D341Med (cell line): ENCODE data around the gene ARHGAP42.
A peak's percentile ranks its signal among the peaks of the same experiment; 100 is the strongest.

ENCODE experiments used
- DNase-seq: peaks from one replicate; pipeline ENCODE4 v3.0.0; 2012; ENCODE audit warnings: low spot score

Gene ARHGAP42

DNA sequence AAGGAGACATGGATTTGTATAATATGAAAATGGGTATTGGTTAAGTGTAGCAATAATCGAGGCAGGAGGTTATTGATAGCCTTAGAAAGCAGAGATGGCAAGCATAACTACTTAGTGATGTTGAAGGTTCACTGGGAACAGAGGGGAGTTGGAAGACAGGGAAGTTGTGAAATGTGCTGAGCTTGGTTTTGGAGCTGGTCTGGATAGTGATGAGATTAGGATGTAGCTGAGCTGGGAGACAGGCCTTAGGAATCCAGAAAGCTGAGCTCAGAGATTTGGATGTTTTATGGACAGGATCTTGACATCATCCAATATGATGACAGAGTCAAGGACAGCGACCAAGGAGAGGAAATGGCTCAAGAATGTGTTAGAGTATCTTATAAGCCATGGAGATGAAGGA lies 113.1 kb downstream of the ARHGAP42 start:
- no peak for DNase-seq

DNA sequence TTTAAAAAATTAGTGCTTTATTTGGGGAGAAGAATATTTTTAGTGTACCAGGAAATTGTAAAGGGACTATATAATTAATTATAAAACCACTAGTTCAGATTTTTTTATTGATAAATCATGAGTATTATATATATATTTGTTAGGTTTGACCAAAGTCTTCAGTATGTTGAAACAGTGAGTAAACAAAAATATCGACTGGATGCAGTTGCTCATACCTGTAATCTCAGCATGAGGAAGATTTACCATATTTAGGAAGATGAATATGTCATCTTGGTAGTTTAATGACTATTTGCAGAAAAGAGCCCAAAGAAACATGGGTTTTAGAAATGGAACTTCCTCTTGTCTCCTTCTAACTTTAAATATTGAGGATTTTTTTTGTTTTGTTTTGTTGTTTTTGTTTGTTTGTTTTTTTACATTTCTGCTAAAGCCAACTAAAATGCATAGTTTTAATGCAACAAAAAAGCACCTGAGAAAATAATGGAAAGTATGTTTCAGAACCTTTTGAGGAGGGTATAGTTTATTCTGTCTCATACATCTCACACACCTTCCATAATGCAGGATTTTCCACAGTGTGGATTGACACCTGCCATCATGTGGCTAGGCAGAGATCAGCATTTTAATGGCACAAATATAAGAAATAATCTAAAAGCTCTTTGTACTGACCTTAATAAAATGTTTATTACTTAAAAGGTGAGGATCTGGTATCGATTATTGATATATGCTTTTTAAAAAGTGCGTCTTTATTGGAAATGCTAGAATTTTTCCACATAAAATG lies 114.3 kb downstream of the ARHGAP42 start:
- DNase-seq: no peak

- no peak for DNase-seq
Observed at GRCh38 chr11:100805506-100806199, 118.6 kb downstream of the ARHGAP42 start.

- no peak for DNase-seq
Observed at GRCh38 chr11:100806296-100806695, 119.2 kb downstream of the ARHGAP42 start.

- no peak for DNase-seq
Observed at GRCh38 chr11:100808904-100809491, 121.9 kb downstream of the ARHGAP42 start.

- no peak for DNase-seq
Observed at GRCh38 chr11:100810146-100810545, 123.1 kb downstream of the ARHGAP42 start.

DNA sequence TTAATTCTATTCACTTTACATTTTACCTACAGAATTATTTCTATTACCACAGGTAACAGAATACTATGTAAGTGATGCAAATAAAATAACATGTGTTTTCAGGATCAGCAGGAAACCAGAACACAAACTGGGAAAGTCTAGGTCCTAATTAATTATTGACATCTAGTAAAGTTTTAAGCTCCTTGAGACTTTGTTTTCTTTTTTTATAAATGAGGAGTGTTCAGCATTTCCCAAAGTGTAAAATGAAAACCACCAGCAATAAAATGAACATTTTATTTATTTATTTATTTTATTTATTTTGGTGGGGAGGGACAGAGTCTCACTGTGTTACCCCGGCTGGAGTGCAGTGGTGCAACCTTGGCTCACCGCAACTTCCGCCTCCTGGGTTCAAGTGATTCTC lies 123.6 kb downstream of the ARHGAP42 start:
- no peak for DNase-seq

DNA sequence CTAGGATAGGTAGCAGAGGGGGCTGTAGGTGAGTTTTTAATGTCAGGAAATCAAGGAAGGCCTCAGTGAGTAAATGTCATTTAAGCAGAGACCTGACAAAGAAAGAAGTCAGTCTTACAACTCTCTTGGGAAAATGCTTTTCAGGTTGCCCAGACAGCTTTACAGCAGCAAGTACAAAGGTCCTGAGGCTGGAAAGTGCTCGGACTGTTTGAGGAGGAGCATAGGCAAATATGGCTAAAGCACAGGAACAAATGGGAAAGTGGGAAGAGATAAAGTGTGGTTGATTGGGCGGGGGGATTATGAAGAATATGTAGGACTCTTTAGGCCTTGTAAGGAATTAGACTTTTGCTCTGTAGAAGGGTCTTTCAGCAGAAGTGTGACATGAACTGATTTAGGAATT lies 125.4 kb downstream of the ARHGAP42 start:
- no peak for DNase-seq

GRCh38 chr11:100815787-100816330 lies 128.8 kb downstream of the ARHGAP42 start:
- no peak for DNase-seq

DNA sequence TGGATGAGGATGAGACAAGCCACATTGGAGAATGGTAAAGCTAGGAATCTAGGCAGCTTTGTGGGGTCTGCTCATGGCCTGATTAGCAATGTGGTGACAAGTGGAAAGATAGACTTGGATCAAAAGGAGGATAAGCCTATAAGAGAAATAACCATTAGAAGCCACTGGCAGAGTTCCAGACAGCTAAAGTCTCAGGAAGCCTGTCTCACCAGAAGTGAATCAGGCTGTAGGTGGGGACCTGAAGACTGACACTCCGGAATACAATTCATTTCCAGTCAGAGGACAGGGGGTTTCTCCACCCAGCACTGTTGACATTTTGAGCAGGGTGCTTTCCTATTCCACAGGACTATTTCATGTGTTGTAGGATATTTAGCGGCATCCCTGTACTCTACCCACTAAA lies 129.7 kb downstream of the ARHGAP42 start:
- peak; percentile 60 for DNase-seq

- DNase-seq: no peak
Observed at GRCh38 chr11:100817620-100818019, 130.5 kb downstream of the ARHGAP42 start.

- no peak for DNase-seq
Observed at GRCh38 chr11:100820621-100821020, 133.5 kb downstream of the ARHGAP42 start.

- DNase-seq: no peak
Observed at GRCh38 chr11:100821198-100821597, 134.1 kb downstream of the ARHGAP42 start.

GRCh38 chr11:100823360-100823759 lies 136.3 kb downstream of the ARHGAP42 start:
- DNase-seq: no peak

DNA sequence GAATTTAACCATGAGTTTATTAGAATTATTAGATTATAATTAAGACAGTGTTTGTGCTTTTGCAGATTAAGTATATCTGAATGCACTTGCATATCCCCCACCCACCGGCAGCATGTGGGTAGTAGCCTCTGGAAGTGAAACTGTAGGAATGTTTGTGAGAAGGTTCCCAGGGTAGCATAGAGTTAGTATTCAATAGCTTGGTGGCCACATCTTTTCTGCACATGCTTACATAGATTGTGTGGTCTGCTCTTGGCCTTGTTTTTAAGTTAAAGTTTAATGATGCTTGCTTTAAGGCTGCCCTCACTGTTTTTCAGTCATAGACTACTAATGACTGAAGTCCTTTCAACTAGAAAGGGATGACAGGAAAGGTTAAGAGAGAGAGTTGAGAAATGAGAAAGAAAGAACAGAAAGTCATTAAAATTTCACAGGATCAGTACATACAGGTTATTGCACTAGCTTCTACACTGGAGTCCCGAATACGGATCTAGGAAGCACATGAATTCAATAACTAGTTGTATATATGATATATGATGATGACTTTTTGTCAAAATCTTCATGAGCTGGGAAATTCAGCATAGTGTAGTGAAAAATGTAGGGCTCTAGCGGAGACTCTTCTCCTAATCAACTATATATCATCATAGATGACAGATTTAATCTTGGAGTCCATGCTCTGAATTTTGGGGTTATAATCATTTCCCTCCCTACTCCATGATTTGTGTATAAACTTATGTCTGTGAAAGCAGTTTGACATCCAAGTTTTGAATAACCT lies 137.1 kb downstream of the ARHGAP42 start:
- no peak for DNase-seq

DNA sequence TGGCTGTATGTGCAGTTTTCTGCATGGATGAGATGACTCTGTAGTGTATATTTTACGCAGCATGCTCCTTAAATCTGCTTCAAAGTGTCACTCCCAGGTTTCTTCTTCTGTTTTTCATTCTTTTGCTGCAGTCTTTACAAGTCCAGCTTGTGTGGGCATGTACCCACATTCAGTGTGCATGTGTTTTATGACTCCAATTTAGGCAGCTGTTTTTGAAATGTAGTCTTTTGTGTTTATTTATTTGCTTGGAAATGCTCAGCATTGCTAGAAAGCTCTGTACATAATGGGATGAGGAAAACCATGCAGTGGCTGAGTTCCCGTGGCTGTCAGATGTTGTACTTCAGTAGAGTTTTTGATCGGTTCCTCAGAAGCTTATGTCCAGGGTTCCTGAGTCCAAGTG lies 138.5 kb downstream of the ARHGAP42 start:
- no peak for DNase-seq

DNA sequence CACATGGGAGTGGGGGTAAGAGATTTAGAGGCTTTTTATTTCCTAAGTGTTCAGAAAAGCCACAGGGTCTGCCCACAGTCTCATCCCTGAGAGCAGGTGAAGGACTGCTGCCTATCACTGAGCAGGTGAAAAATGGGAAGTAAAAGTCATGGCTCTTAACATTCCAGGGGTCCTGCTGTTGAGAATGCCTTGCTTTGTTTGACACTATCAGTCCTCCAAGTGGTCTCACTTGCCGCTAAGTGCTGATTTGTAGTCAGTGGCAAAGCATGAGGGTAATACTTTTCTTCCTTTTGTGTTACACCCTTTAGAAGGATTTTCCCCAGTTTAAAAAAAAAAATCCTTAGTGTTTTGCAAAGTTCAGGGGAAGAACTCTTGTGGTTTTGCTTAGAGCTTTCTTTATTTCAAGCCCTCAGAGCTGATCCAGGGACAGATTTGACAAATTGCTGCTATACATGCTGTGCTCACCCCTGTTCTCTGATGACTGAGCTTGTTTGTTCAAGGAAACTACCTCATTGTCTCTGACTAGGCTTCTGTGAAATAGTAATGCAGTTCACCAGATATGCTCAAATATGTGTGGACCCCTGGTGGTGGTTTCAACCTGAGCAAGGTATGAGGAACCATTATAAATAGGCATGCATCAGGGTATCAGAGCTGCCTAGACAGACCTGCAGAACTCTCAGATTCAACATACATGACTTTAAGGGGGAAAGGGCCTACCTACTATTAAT lies 141.0 kb downstream of the ARHGAP42 start:
- DNase-seq: peak; percentile 48

DNA sequence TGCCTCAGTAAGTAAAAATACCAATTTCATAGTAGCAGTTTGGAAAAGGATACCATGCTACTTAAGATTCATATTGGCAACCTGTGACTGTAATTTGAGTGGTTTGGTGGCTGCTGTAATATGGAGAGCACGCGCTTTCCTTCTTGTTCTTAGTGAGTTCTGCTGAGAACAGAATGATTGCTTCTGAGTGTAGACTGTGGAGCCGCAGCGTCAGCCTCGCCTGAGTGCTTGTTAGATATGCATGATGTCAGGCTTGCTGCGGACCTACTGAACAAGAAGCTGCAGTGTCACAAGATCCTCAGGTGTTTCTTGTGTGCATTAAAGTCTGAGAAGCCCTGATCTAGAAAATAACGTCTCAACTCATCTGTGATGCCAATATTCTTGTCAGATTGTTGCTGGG lies 143.2 kb downstream of the ARHGAP42 start:
- no peak for DNase-seq

GRCh38 chr11:100830978-100831732 lies 144.1 kb downstream of the ARHGAP42 start:
- DNase-seq: no peak

DNA sequence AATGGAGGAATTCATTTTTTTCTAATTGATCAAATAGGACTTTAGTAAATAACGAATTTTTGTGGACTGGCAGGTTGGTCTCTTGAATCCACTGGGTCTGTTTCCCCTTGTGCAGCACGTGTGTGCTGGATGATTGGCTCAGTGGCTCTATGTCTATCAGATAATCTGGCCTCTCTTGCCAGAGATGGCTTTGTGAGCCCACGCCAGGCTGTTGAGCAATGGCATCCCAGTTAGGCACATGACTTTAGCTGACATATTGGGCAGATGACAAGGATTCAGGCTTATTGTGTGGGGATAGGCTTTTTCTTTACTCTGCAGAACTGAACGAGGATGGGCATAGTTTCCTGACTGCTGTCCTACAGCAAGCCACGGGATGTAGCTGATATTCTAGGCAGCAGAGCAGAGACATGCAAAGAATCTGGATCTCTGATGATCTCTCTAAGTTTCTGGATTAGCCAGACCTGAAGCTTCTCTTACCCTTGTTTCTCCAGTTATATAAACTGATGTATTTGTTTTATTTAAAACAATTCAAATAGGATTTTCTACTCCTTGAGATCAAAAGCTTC lies 144.9 kb downstream of the ARHGAP42 start:
- no peak for DNase-seq
